HEK293T (cell line): ENCODE data around the gene AGTR2.

Experiments
- ARNT ChIP-seq: fragments of 450-650 bp; IDR thresholded peaks from 2 replicates; pipeline ENCODE4 v1.6.1; 2017; ENCODE audit warnings: mild to moderate bottlenecking
- CTBP1 ChIP-seq: fragments of 450-650 bp; IDR thresholded peaks from 2 replicates; pipeline ENCODE4 v1.6.1; 2016; ENCODE audit warnings: borderline replicate concordance
- ELF4 ChIP-seq: fragments of 450-650 bp; IDR thresholded peaks from 2 replicates; pipeline ENCODE4 v1.6.1; 2017; ENCODE audit warnings: antibody characterized with exemption
- FOXA1 ChIP-seq: fragments of 450-650 bp; IDR thresholded peaks from 2 replicates; pipeline ENCODE4 v1.6.1; 2016; ENCODE audit warnings: mild to moderate bottlenecking
- FOXK2 ChIP-seq: fragments of 450-650 bp; IDR thresholded peaks from 2 replicates; pipeline ENCODE4 v1.6.1; 2016; ENCODE audit warnings: mild to moderate bottlenecking
- LEF1 ChIP-seq: fragments of 450-650 bp; IDR thresholded peaks from 2 replicates; pipeline ENCODE4 v1.6.1; 2017; ENCODE audit warnings: mild to moderate bottlenecking, borderline replicate concordance
- SP1 ChIP-seq: fragments of 450-650 bp; IDR thresholded peaks from 2 replicates; pipeline ENCODE4 v1.6.1; 2017
- SUZ12 ChIP-seq: fragments of 450-650 bp; IDR thresholded peaks from 2 replicates; pipeline ENCODE4 v1.6.1; 2016; ENCODE audit warnings: mild to moderate bottlenecking

- TF ChIP-seq SP1 (no peak), FOXK2 (no peak), ARNT (no peak), ELF4 (no peak), SUZ12 (no peak), FOXA1 (no peak), LEF1 (no peak), CTBP1 (no peak)
Measured at GRCh38 chrX:116198235-116198634, 27.7 kb downstream of the AGTR2 start.
